Dedifferentiated amniotic fluid mesenchymal stem cell (primary cell): ENCODE results near the gene RAD51B.

ENCODE experiments used
- DNase-seq: peaks from one replicate; pipeline ENCODE4 v3.0.0-alpha.2; 2016; ENCODE audit errors: extremely low spot score

Gene RAD51B

DNA sequence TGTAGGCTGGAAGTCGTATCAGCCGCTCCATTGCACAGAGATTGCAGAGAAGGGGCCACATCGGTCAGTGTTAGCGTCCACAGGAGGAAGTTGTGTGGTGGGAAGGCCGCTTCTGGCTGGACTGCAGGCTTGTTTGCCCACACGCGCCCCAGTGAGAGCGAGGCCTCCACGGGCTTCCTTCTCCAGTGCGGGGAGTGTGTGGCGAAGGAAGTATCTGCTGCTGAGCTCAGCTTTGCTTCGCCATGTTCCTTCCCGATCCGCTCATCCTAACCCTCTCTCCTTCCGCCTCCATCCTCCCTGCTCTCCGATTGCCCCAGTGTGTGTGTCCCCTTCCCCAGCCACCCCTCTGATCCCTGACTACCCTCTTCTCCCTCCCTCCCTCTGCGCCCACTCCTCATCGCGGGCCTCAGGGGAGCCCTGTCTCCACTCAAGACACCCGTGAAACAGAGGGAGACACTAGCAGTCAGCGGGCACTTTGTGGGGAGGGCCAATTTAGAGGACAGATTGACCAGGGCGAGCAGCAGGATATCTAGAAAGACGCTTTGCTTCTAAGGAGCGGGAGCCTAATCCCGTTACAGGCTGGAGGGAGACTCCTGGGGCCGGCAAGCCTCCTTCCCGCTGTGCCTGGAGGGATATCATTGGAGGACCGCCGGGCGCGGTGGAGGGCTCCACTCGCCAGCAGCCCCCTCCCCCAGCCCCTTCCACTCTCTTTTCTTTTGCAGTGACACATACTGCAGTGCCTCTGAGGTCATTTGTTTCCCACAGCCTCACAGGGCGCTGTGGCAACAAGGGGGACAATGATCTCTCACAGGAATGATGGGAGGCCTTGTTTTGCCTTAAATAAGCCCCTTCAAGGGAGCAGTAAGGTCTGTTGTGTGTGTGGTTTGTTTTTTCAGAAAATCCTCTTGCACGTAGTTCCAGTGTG is 544.5 kb downstream of the RAD51B start:
- DNase-seq = no peak

- DNase-seq = no peak
Observed at GRCh38 chr14:68364792-68365192, 545.2 kb downstream of the RAD51B start.

GRCh38 chr14:68365228-68365627 is 545.6 kb downstream of the RAD51B start:
- no peak for DNase-seq

DNA sequence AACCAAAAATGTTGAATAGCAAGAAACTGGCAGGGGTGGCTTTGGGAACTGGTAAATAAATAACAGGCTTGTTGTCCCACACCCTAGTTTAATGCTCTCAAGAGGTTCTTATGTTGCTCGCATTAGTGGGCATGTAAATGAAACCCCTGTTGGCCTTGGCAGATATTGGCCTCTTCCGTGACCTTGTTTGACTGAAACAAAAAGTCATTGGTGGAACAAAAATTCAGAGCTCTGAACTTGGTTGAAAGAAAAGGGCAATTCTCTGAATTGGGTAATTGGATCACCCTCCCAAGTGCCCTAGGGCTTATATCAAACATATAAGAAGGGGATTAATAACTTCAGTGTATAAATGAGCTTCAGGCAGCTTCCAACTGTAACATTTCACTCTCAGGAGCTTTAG is 547.1 kb downstream of the RAD51B start:
- no peak for DNase-seq

DNA sequence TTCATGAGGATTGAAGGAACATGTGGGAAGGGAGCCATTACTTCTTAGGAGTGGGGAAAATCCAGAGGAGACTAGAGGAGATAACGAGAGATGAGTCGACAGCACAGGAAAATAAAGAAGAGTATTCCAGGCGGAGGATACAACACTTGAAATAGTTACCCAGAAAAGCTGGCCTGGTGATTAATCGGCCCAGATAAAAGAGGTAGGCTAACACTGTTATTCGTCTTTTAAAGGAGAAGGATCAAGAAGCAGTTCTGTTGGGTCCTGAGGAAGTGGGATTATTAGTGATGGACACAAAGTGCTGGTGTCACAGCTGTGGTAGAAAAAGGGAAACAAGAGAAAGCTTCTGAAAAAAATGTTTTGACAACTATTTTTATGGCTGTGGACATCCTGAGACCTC is 548.0 kb downstream of the RAD51B start:
- DNase-seq = no peak

- DNase-seq = no peak
Observed at GRCh38 chr14:68368850-68369249, 549.3 kb downstream of the RAD51B start.

- no peak for DNase-seq
Observed at GRCh38 chr14:68369281-68370056, 549.9 kb downstream of the RAD51B start.

DNA sequence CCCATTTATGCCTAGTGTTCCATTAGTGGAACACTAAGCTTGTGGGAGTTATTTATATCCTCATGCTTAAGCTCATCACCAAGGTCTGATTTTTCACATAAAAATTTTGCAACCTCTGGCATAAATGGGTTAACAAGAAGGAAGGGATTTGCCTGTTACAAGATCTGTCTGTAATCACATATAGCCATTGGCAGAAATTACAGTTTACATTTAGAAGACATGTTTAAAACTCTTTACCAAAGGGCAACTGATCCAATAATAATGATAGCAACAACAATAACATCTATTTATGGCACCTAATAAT is 550.4 kb downstream of the RAD51B start:
- no peak for DNase-seq

DNA sequence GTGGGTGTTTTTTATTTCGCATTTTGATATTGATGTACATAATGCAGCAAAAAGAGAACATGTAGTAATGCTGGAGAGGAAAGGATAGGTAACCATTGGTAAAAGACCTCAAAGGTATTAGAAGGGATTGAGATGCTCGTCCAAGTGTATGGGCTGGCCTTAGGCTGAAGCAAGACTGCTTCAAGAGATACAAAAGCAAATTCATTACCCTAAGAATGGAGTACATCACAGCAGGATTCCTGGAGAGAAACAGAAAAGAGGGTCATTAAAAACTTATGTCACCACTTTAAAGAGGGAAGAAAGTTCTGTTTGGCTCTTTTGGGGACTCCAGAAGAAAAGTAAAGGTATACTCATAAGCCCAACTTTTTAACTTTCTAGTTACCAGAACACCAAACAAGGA is 552.8 kb downstream of the RAD51B start:
- DNase-seq = no peak

DNA sequence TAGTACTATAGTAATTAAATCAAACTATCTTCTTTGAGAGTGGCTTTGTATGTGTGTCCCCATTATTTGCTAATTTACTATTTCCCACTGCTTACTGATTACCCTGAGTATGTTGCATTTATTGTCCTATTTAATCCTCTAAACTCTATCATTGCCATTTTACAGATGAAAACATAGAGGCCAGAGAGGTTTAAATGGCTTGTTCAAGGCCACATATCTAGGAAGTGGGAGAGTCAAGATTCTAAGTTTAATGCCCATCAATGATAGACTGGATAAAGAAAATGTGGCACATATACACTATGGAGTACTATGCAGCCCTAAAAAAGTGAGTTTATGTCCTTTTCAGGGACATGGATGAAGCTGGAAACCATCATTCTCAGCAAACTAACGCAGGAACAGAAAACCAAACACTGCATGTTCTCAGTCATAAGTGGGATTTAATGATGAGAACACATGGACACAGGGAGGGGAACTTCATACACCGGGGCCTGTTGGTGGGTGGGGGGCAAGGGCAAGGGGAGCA is 553.6 kb downstream of the RAD51B start:
- DNase-seq = no peak

DNA sequence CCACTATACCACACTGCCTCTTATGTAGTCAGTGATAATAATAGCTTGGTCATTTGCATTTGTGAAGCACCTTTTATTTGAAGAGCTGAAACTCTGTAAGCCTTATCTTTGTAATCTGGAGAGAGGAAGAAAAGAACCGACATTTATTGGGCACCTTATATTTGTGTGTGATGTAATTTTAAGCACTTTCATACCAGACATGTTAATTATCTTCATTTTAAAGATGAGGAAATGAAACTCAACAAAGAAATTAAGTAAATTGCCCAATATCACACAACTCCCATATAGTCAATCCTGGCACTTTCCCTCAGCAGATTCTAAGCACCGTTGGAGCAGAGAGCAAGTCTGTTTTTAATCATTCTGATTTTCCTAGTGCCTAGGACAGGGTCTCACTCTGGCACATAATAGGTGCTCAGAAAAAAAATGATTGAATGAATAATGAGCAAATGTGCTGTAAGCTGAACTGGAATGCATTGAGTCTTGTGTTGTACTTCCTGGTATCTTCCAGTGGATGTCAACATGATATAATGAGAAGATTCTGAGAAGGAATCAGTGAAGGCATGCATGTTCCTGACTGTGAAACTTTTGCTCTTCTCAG is 554.4 kb downstream of the RAD51B start:
- DNase-seq = no peak

DNA sequence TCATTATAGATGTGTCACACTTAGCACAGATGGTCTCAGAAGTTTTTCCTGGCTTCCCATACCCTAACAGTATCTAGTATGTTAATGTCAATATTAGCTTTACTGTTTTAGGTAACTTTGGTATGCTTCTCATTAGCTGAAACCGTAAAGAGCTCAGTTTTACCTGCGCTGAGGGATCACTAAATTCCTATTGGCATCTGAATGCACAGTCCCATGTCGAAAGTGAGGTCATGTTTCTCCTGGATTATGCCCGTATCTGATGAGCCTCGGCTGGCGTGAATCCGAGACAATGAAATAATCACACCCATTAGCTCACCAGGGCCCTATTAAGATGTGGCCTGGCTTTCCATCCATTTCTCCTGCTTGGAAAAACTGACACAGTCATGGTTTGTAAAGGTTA is 555.1 kb downstream of the RAD51B start:
- DNase-seq = no peak

- no peak for DNase-seq
Observed at GRCh38 chr14:68375376-68375775, 555.8 kb downstream of the RAD51B start.

- DNase-seq = no peak
Observed at GRCh38 chr14:68376067-68376779, 556.6 kb downstream of the RAD51B start.

DNA sequence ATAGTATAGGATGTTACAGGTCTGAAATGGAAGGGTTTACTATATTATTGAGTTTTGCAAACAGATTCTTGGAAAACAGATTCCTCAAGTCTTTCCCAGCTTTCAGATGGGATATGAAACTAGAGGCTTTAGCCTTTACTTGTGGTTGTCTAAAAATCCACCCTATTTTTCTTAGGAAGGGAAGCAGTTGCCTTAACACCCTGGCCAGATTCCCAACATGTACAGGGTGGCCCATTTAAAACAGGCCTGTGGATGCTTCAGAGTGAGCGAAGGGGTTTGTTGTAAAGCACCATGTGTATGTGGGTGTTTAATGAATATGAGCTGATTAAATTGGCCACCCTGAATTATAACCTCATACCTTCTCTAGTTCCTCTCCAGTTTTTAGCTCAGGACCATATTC is 557.4 kb downstream of the RAD51B start:
- no peak for DNase-seq

- no peak for DNase-seq
Observed at GRCh38 chr14:68377459-68377858, 557.9 kb downstream of the RAD51B start.

- no peak for DNase-seq
Observed at GRCh38 chr14:68379510-68380328, 560.1 kb downstream of the RAD51B start.

DNA sequence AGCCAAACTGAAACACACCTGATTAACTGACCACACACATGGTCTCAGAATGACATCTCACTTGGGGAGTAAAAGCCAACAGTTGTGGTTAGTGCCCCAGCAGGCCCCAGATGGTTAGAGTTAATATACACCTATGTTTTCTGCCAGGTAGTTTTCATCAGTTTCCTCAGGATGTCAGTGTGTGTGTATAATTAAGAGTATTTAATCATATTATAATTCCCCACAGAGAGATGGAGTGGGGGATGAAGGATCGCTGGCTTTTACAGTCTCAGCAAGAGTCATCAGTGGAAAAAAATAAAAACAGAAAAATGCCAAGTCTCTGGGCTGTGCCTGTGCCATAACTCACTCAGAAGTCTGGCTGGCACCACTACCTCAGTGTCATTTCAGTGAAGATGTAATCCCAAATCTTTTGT is 560.8 kb downstream of the RAD51B start:
- DNase-seq = no peak

GRCh38 chr14:68384335-68384734 is 564.8 kb downstream of the RAD51B start:
- no peak for DNase-seq

DNA sequence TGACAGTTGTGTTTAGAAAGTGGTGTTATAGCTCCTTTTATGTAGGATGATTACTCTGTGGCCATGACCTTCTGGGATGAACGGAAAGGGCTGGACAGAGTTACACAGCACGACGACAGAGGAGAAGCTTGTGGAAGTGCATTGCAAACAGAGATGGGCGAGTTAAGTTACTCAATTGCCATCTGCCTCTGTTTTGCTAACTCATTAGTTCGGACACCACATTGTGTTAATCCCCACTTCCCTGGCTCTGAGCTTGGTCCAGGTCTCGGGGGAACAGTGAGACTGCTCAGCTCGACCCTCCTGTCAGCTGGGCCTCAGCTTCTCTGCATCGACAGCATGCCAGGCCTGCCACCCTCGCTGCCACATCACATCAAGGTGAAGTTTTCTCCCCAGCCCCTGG is 565.3 kb downstream of the RAD51B start:
- no peak for DNase-seq

GRCh38 chr14:68386446-68386845 is 566.9 kb downstream of the RAD51B start:
- DNase-seq = no peak
